H1 (cell line): ENCODE results near the gene OXCT2. TPM values are rescaled to one million over a fixed set of nuclear protein-coding genes. Genes with fewer than 3 reads are reported as not detected.

Source experiments
- CTCF ChIA-PET: fragments of 300-600 bp; sonication (Branson Sonifier 250); formaldehyde crosslinking; loops from one replicate; lab custom pipeline; 2021; ENCODE audit not compliant: partially characterized antibody; lab: Charles Lee
- POLR2A ChIA-PET: fragments of 300-600 bp; sonication (Branson Sonifier 250); formaldehyde crosslinking; loops from one replicate; lab custom pipeline; 2021; ENCODE audit warnings: inconsistent platforms; ENCODE audit not compliant: partially characterized antibody; lab: Charles Lee
- DNase-seq, 2 experiments: peaks; one replicate each; pipeline versions ENCODE4 v3.0.0 to v3.0.0-alpha.2; 2010 to 2022; ENCODE audit warnings: low spot score in 2 of 2, low read depth in 1 of 2, mixed read lengths in 1 of 2
- FAIRE-seq: peaks from 2 replicates; lab custom pipeline; 2011; peaks lifted over from hg19 to GRCh38; lab: Jason Lieb, UNC
- H2AFZ ChIP-seq: 2 replicates; pipeline ENCODE4 v1.8.1; 2012; ENCODE audit warnings: low read length, inconsistent platforms
- H2AK5ac ChIP-seq: 2 replicates; pipeline ENCODE4 v1.6.1; 2013; ENCODE audit warnings: low read depth, low read length
- H2BK120ac ChIP-seq: replicated peaks from 2 replicates; pipeline ENCODE3; 2013; ENCODE audit warnings: low read depth, low read length, inconsistent platforms
- H2BK12ac ChIP-seq: 2 replicates; pipeline ENCODE4 v1.6.1; 2013; ENCODE audit warnings: low read depth, low read length
- H2BK15ac ChIP-seq: 2 replicates; pipeline ENCODE4 v1.6.1; 2013; ENCODE audit warnings: low read length
- H2BK20ac ChIP-seq: 2 replicates; pipeline ENCODE4 v1.6.1; 2013; ENCODE audit warnings: low read length
- H2BK5ac ChIP-seq: 2 replicates; pipeline ENCODE4 v1.6.1; 2013; ENCODE audit warnings: low read depth, low read length
- H3K14ac ChIP-seq: 2 replicates; pipeline ENCODE4 v1.6.1; 2013; ENCODE audit warnings: inconsistent platforms; ENCODE audit not compliant: insufficient read length
- H3K18ac ChIP-seq: 2 replicates; pipeline ENCODE4 v1.6.1; 2013; ENCODE audit warnings: low read length; ENCODE audit errors: extremely low read depth
- H3K23ac ChIP-seq: 2 replicates; pipeline ENCODE4 v1.6.1; 2013; ENCODE audit warnings: inconsistent platforms; ENCODE audit not compliant: insufficient read length
- H3K23me2 ChIP-seq: 2 replicates; pipeline ENCODE4 v1.6.1; 2013; ENCODE audit warnings: low read depth, low read length
- H3K27ac ChIP-seq: 2 replicates; pipeline ENCODE4 v1.6.1; 2011; ENCODE audit warnings: low read depth, low read length, inconsistent platforms
- H3K27me3 ChIP-seq, 4 experiments: replicated peaks in 1 of 4; 1 replicate in 1 of 4; 2 replicates in 3 of 4; pipeline versions ENCODE4 v1.6.1 to v1.8.1; 2011 to 2013; ENCODE audit warnings: low read length in 3 of 4, mild to moderate bottlenecking in 3 of 4, inconsistent platforms in 2 of 4, mixed read lengths in 2 of 4, moderate library complexity in 1 of 4; ENCODE audit not compliant: control insufficient read depth in 3 of 4, insufficient read depth in 3 of 4; ENCODE audit errors: extremely low read depth in 1 of 4
- H3K36me3 ChIP-seq, 4 experiments: 2 replicates each; pipeline versions ENCODE4 v1.6.1 to v1.8.1; 2011 to 2013; ENCODE audit warnings: mild to moderate bottlenecking in 4 of 4, low read length in 3 of 4, moderate library complexity in 2 of 4, control low read depth in 1 of 4, inconsistent platforms in 1 of 4; ENCODE audit not compliant: insufficient read depth in 4 of 4, control insufficient read depth in 2 of 4
- H3K4ac ChIP-seq: replicated peaks from 2 replicates; pipeline ENCODE3; 2013; ENCODE audit warnings: low read length, low read depth, mixed read lengths, inconsistent platforms; ENCODE audit not compliant: insufficient read length
- H3K4me1 ChIP-seq, 4 experiments: replicated peaks in 1 of 4; 1 replicate in 1 of 4; 2 replicates in 3 of 4; pipeline versions ENCODE4 v1.6.1 to v1.8.1; 2011 to 2013; ENCODE audit warnings: low read length in 3 of 4, inconsistent platforms in 2 of 4, mixed read lengths in 1 of 4; ENCODE audit not compliant: insufficient read depth in 4 of 4, control insufficient read depth in 3 of 4
- H3K4me2 ChIP-seq, 2 experiments: 2 replicates each; pipeline versions ENCODE4 v1.6.1 to v1.8.1; 2011 to 2013; ENCODE audit warnings: low read depth in 2 of 2, low read length in 2 of 2, control low read depth in 1 of 2, inconsistent platforms in 1 of 2, mild to moderate bottlenecking in 1 of 2; ENCODE audit not compliant: insufficient read depth in 1 of 2
- H3K4me3 ChIP-seq, 4 experiments: fragments of 200-600, 300-600 bp in 1 of 4; sonication (generic), shearing (Covaris generic), sonication (Bioruptor Twin) in 1 of 4; 2 replicates each; pipeline versions ENCODE4 v1.5.1 to v1.8.1; 2011 to 2016; ENCODE audit warnings: low read length in 4 of 4, low read depth in 3 of 4, control low read depth in 2 of 4, inconsistent platforms in 2 of 4, mild to moderate bottlenecking in 2 of 4, mixed read lengths in 1 of 4, moderate library complexity in 1 of 4; ENCODE audit not compliant: insufficient read depth in 2 of 4; ENCODE audit errors: extremely low read depth in 1 of 4
- H3K56ac ChIP-seq: replicated peaks from 2 replicates; pipeline ENCODE3; 2013; ENCODE audit warnings: low read depth, mild to moderate bottlenecking, mixed read lengths, low read length, inconsistent platforms; ENCODE audit not compliant: insufficient read length
- H3K79me1 ChIP-seq: 2 replicates; pipeline ENCODE4 v1.6.1; 2013; ENCODE audit warnings: low read depth, low read length, control low read depth
- H3K79me2 ChIP-seq, 2 experiments: 2 replicates each; pipeline versions ENCODE4 v1.6.1 to v1.8.1; 2012 to 2013; ENCODE audit warnings: low read length in 2 of 2, mild to moderate bottlenecking in 2 of 2, inconsistent platforms in 1 of 2; ENCODE audit not compliant: insufficient read depth in 2 of 2, control insufficient read depth in 1 of 2
- H3K9ac ChIP-seq, 4 experiments: replicated peaks in 1 of 4; 1 replicate in 1 of 4; 2 replicates in 3 of 4; pipeline versions ENCODE4 v1.6.1 to v1.8.1; 2011 to 2013; ENCODE audit warnings: low read depth in 3 of 4, low read length in 3 of 4, control low read depth in 2 of 4, mild to moderate bottlenecking in 2 of 4, moderate library complexity in 2 of 4, inconsistent platforms in 1 of 4; ENCODE audit errors: extremely low read depth in 1 of 4
- H3K9me3 ChIP-seq, 2 experiments: 2 replicates each; pipeline versions ENCODE4 v1.6.1 to v1.8.1; 2012 to 2013; ENCODE audit warnings: mild to moderate bottlenecking in 2 of 2, moderate library complexity in 2 of 2, control low read depth in 1 of 2, inconsistent platforms in 1 of 2, low read depth in 1 of 2, low read length in 1 of 2, mixed read lengths in 1 of 2; ENCODE audit not compliant: insufficient read depth in 2 of 2
- H4K20me1 ChIP-seq, 2 experiments: replicated peaks in 1 of 2; 2 replicates each; pipeline versions ENCODE3 to v1.8.1; 2011 to 2013; ENCODE audit warnings: inconsistent platforms in 2 of 2, low read length in 2 of 2, mild to moderate bottlenecking in 1 of 2; ENCODE audit not compliant: insufficient read depth in 2 of 2, control insufficient read depth in 1 of 2
- H4K5ac ChIP-seq: 2 replicates; pipeline ENCODE4 v1.6.1; 2013; ENCODE audit warnings: low read length, low read depth, mixed read lengths, inconsistent platforms; ENCODE audit not compliant: insufficient read length
- H4K8ac ChIP-seq: 2 replicates; pipeline ENCODE4 v1.8.0; 2013; ENCODE audit warnings: mild to moderate bottlenecking, moderate library complexity, low read length, inconsistent platforms; ENCODE audit not compliant: insufficient read depth; ENCODE audit errors: extremely low read depth
- H4K91ac ChIP-seq: replicated peaks from 2 replicates; pipeline ENCODE3; 2013; ENCODE audit warnings: low read length, mixed read lengths, inconsistent platforms; ENCODE audit not compliant: insufficient read length
- CHD1 ChIP-seq: IDR thresholded peaks from 2 replicates; pipeline ENCODE4 v1.6.1; 2012; ENCODE audit warnings: low read depth, low read length, improper control_type of control experiment
- JUN ChIP-seq: IDR thresholded peaks from 2 replicates; pipeline ENCODE4 v1.6.1; 2011; ENCODE audit warnings: low read depth, mild to moderate bottlenecking, improper control_type of control experiment, low read length
- NANOG ChIP-seq: IDR thresholded peaks from 2 replicates; pipeline ENCODE4 v1.6.1; 2011; ENCODE audit warnings: low read length, low read depth, mild to moderate bottlenecking, inconsistent platforms; ENCODE audit not compliant: insufficient read depth, poor library complexity, severe bottlenecking
- NRF1 ChIP-seq: IDR thresholded peaks from 2 replicates; pipeline ENCODE4 v1.6.1; 2011; ENCODE audit warnings: mild to moderate bottlenecking, low read depth, low read length, improper control_type of control experiment
- PHF8 ChIP-seq: fragments of 200-600 bp; sonication (generic); conservative IDR thresholded peaks from 2 replicates; pipeline ENCODE4 v1.7.1; 2012; ENCODE audit warnings: low read depth, mild to moderate bottlenecking, inconsistent platforms, low read length, moderate library complexity
- RNF2 ChIP-seq: fragments of 200-900, 300-1000 bp; sonication (generic); IDR thresholded peaks from 2 replicates; pipeline ENCODE4 v1.7.1; 2016; ENCODE audit warnings: borderline replicate concordance, low read depth, mild to moderate bottlenecking, antibody characterized with exemption, low read length; ENCODE audit not compliant: poor library complexity, severe bottlenecking; ENCODE audit errors: missing control alignments
- TBP ChIP-seq: IDR thresholded peaks from 2 replicates; pipeline ENCODE4 v1.6.1; 2011; ENCODE audit warnings: low read depth, low read length, improper control_type of control experiment
- TEAD4 ChIP-seq: IDR thresholded peaks from 2 replicates; pipeline ENCODE4 v1.6.1; 2012; ENCODE audit warnings: low read depth, low read length, inconsistent platforms, mixed read lengths
- YY1 ChIP-seq: IDR thresholded peaks from 2 replicates; pipeline ENCODE4 v1.6.1; 2011; ENCODE audit warnings: low read depth, mild to moderate bottlenecking, low read length
- WGBS, 2 experiments: shearing (Covaris generic) in 1 of 2; methylation state at CpG; one replicate each; pipeline versions ENCODE4 v1.1.6 to v1.1.7; 2013 to 2015; ENCODE audit warnings: low lambda C conversion rate in 2 of 2, mixed read lengths in 2 of 2, inconsistent platforms in 1 of 2, low coverage in 1 of 2, missing lambda C conversion rate in 1 of 2; ENCODE audit not compliant: insufficient replicate concordance in 2 of 2, insufficient coverage in 1 of 2, insufficient read length in 1 of 2; ENCODE audit errors: extremely low coverage in 1 of 2, missing lambda C conversion rate in 1 of 2; 5-methylcytosine and 5-hydroxymethylcytosine counted together
- polyA plus RNA-seq, 7 experiments: library from polyadenylated mRNA; depleted of rRNA in 3 of 7; stranded (reverse) in 5 of 7; unstranded in 2 of 7; fragments of >200 nt in 5 of 7; fragments of 200-250 nt in 2 of 7; gene quantifications; 1 replicate in 5 of 7; 2 replicates in 1 of 7; 4 replicates in 1 of 7; pipeline versions ENCODE4 v1.2.1 to v1.2.3, GENCODE V29; 2011 to 2013; ENCODE audit warnings: missing spikeins in 2 of 7, mixed read lengths in 2 of 7
- total RNA-seq: library from RNA; stranded (reverse); fragmentation: NEBNext Ultra II Directional; extraction: Animal tissue kit (Norgen Biotek cat#: 25700); gene quantifications from 2 replicates; pipeline ENCODE4 v1.2.1, GENCODE V29; 2021
- TF ChIP-seq, protein P1 (sequence below): IDR thresholded peaks from 2 replicates; pipeline ENCODE4 v1.6.1; 2011; ENCODE audit warnings: low read length, improper control_type of control experiment
- TF ChIP-seq, protein P2 (sequence below): IDR thresholded peaks from 2 replicates; pipeline ENCODE4 v1.6.1; 2012; ENCODE audit warnings: inconsistent platforms

Gene OXCT2
- total and polyA plus RNA-seq, 2 of the 8 experiments (the other 6 are each of a cell fraction or from before 2014, with no cell fraction given) = 2.6 to 2.9 TPM

DNA sequence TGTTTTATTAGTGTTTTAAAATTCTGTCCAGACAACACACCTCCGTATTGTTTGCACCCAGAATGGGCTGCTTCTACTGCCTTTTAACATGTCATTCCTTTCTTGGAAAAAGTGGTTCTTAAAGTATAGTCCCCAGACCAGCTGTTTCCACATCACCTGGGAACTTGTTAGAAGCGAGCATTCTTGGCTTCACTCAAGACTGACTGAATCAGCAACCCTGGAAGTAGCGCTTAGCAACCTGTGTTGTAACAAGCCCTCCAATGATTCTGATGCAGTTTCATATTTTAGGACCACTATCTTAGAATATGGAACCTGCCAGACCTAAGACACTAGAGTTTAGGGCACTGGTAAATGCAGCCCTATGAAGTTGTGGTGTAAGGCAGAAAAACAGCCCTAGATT is 38.4 kb downstream of the OXCT2 start:
- H3K79me1 ChIP-seq = no peaks in the 10 kb centered on the region
- no peak overlapping the region for H3K4me3 ChIP-seq
- H4K91ac ChIP-seq = no peak overlapping the region
- H3K9me3 ChIP-seq = no peaks in the 10 kb centered on the region
- no peak overlapping the region for H3K23ac ChIP-seq
- no peaks in the 10 kb centered on the region for H3K4me1 ChIP-seq
- no peaks in the 10 kb centered on the region for H3K36me3 ChIP-seq
- H3K79me2 ChIP-seq = no peaks in the 10 kb centered on the region
- no peak for DNase-seq
- no peak overlapping the region for H2AFZ ChIP-seq
- no peak for FAIRE-seq
- POLR2A ChIA-PET = no interaction called here
- H3K4ac ChIP-seq = no peak overlapping the region
- no peak overlapping the region for H2BK5ac ChIP-seq
- no peak overlapping the region for H2BK120ac ChIP-seq
- H3K4me2 ChIP-seq = no peak overlapping the region
- no peak overlapping the region for H3K14ac ChIP-seq
- no peak overlapping the region for H4K5ac ChIP-seq
- H3K23me2 ChIP-seq = no peaks in the 10 kb centered on the region
- H3K27ac ChIP-seq = no peak overlapping the region
- H4K20me1 ChIP-seq = no peaks in the 10 kb centered on the region
- H3K9ac ChIP-seq = no peak overlapping the region
- CTCF ChIA-PET = interaction anchor here (0.6 to 1.6 kb wide), 4 partner anchors 10 to 96 kb away, joined by 3 to 4 read pairs (median 4); no protein-coding TSS in a partner anchor
- WGBS, 2 experiments = 69% methylated on average over 3 of the region's 3 CpGs; no CpG with 5 or more reads in 1 of the 2 experiments
- H3K56ac ChIP-seq = no peak overlapping the region
- peaks cover 7 to 72% (median 42%) of the 10 kb centered on the region in 4 experiments for H3K27me3 ChIP-seq
- no peak overlapping the region for H2BK15ac ChIP-seq
- no peak overlapping the region for H4K8ac ChIP-seq
- no peak overlapping the region for H3K18ac ChIP-seq
- H2BK12ac ChIP-seq = no peak overlapping the region
- H2AK5ac ChIP-seq = no peak overlapping the region
- no peak overlapping the region for H2BK20ac ChIP-seq
- no peak for TF ChIP-seq NRF1
- TF ChIP-seq NANOG = no peak
- TF ChIP-seq TBP = no peak
- TF ChIP-seq, protein P1, sequence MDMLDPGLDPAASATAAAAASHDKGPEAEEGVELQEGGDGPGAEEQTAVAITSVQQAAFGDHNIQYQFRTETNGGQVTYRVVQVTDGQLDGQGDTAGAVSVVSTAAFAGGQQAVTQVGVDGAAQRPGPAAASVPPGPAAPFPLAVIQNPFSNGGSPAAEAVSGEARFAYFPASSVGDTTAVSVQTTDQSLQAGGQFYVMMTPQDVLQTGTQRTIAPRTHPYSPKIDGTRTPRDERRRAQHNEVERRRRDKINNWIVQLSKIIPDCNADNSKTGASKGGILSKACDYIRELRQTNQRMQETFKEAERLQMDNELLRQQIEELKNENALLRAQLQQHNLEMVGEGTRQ = no peak
- no peak for TF ChIP-seq RNF2
- TF ChIP-seq, protein P2, sequence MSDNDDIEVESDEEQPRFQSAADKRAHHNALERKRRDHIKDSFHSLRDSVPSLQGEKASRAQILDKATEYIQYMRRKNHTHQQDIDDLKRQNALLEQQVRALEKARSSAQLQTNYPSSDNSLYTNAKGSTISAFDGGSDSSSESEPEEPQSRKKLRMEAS = no peak
- no peak for TF ChIP-seq CHD1
- no peak for TF ChIP-seq PHF8
- TF ChIP-seq TEAD4 = no peak
- TF ChIP-seq YY1 = no peak
- no peak for TF ChIP-seq JUN
